Loucy (cell line): ENCODE measurements around the gene ZSWIM9.

Source experiments
- H2AFZ ChIP-seq: fragments of 200-600 bp; sonication (generic); 2 replicates; pipeline ENCODE4 v1.6.0; 2016; ENCODE audit warnings: antibody characterized with exemption, mild to moderate bottlenecking, low read length, moderate library complexity
- H3F3A ChIP-seq: fragments of 200-600 bp; 2 replicates; pipeline ENCODE4 v1.6.0; 2016; ENCODE audit warnings: antibody characterized with exemption, low read depth, mild to moderate bottlenecking
- H3K27me3 ChIP-seq: fragments of 200-600 bp; sonication (generic); 2 replicates; pipeline ENCODE4 v1.6.1; 2014; ENCODE audit warnings: low read length, mild to moderate bottlenecking; ENCODE audit not compliant: insufficient read depth, poor library complexity, severe bottlenecking
- H3K36me3 ChIP-seq: fragments of 200-600 bp; sonication (generic); 2 replicates; pipeline ENCODE4 v1.6.1; 2016; ENCODE audit warnings: low read length; ENCODE audit not compliant: insufficient read depth
- H3K4me1 ChIP-seq: fragments of 200-600 bp; sonication (generic); 2 replicates; pipeline ENCODE4 v1.5.1; 2014; ENCODE audit warnings: low read length, mild to moderate bottlenecking; ENCODE audit not compliant: insufficient read depth, poor library complexity, severe bottlenecking
- H3K4me2 ChIP-seq: fragments of 200-600 bp; sonication (generic); 2 replicates; pipeline ENCODE4 v1.6.0; 2014; ENCODE audit warnings: antibody characterized with exemption, low read length, low read depth, mild to moderate bottlenecking; ENCODE audit not compliant: poor library complexity, severe bottlenecking
- H3K4me3 ChIP-seq: fragments of 200-600 bp; sonication (generic); 2 replicates; pipeline ENCODE4 v1.5.1; 2014; ENCODE audit warnings: low read length, mild to moderate bottlenecking, mixed read lengths; ENCODE audit not compliant: poor library complexity, severe bottlenecking
- H3K79me2 ChIP-seq: fragments of 200-600 bp; sonication (generic); 2 replicates; pipeline ENCODE4 v1.6.1; 2014; ENCODE audit warnings: low read length; ENCODE audit not compliant: insufficient read depth
- H3K9ac ChIP-seq: fragments of 200-600 bp; sonication (generic); 2 replicates; pipeline ENCODE4 v1.6.0; 2014; ENCODE audit warnings: mild to moderate bottlenecking, low read depth, low read length, moderate library complexity; ENCODE audit not compliant: poor library complexity, severe bottlenecking
- H3K9me2 ChIP-seq: fragments of 200-600 bp; sonication (generic); replicated peaks from 2 replicates; pipeline ENCODE4 v1.6.1; 2016; ENCODE audit warnings: low read depth, low read length, mixed read lengths
- H3K9me3 ChIP-seq: fragments of 200-600 bp; sonication (generic); 2 replicates; pipeline ENCODE4 v1.6.1; 2014; ENCODE audit warnings: mild to moderate bottlenecking, antibody characterized with exemption, low read length, low read depth; ENCODE audit not compliant: insufficient read depth
- H4K20me1 ChIP-seq: fragments of 200-600 bp; sonication (generic); 2 replicates; pipeline ENCODE4 v1.6.0; 2014; ENCODE audit warnings: antibody characterized with exemption, low read length, mild to moderate bottlenecking; ENCODE audit not compliant: insufficient read depth, poor library complexity, severe bottlenecking
- CTCF ChIP-seq: fragments of 200-600 bp; sonication (generic); conservative IDR thresholded peaks from 2 replicates; pipeline ENCODE4 v1.5.1; 2014; ENCODE audit warnings: mild to moderate bottlenecking, antibody characterized with exemption, low read length
- EZH2phosphoT487 ChIP-seq: fragments of 200-600 bp; IDR thresholded peaks from 2 replicates; pipeline ENCODE4 v1.6.1; 2018; ENCODE audit warnings: antibody characterized with exemption, mild to moderate bottlenecking, moderate library complexity, borderline replicate concordance

ZSWIM9 gene

GRCh38 chr19:48186015-48186414 lies 15.5 kb downstream of the ZSWIM9 start:
- no peak for TF ChIP-seq CTCF
- no peak for TF ChIP-seq EZH2phosphoT487
- peaks cover 5% of the 10 kb centered on the region; the same call in 1 of the 2 replicates for H3K9me3 ChIP-seq
- no peaks in the 10 kb centered on the region for H4K20me1 ChIP-seq
- H3K4me3 ChIP-seq = no peak overlapping the region
- no peak overlapping the region for H3K4me2 ChIP-seq
- H2AFZ ChIP-seq = no peak overlapping the region
- no peaks in the 10 kb centered on the region for H3K36me3 ChIP-seq
- no peaks in the 10 kb centered on the region for H3F3A ChIP-seq
- H3K27me3 ChIP-seq = no peaks in the 10 kb centered on the region
- no peaks in the 10 kb centered on the region for H3K4me1 ChIP-seq
- H3K79me2 ChIP-seq = no peaks in the 10 kb centered on the region
- H3K9me2 ChIP-seq = no peaks in the 10 kb centered on the region
- H3K9ac ChIP-seq = no peak overlapping the region

- Histone ChIP-seq H2AFZ (no peak overlapping the region), H3K27me3 (no peaks in the 10 kb centered on the region), H3K4me3 (no peak overlapping the region), H3K9ac (no peak overlapping the region), H3K4me1 (no peaks in the 10 kb centered on the region), H3K79me2 (no peaks in the 10 kb centered on the region), H3K36me3 (no peaks in the 10 kb centered on the region), H3K4me2 (no peak overlapping the region), H3K9me3 (peaks cover 1% of the 10 kb centered on the region; the same call in 1 of the 2 replicates), H4K20me1 (no peaks in the 10 kb centered on the region), H3F3A (no peaks in the 10 kb centered on the region), H3K9me2 (no peaks in the 10 kb centered on the region)
- TF ChIP-seq EZH2phosphoT487 = no peak
Observed at GRCh38 chr19:48186541-48186991, 16.1 kb downstream of the ZSWIM9 start.

- Histone ChIP-seq H3K9me2 (no peaks in the 10 kb centered on the region), H3K9me3 (no peaks in the 10 kb centered on the region), H3K4me3 (no peak overlapping the region), H4K20me1 (no peaks in the 10 kb centered on the region), H2AFZ (no peak overlapping the region), H3K36me3 (no peaks in the 10 kb centered on the region), H3K79me2 (no peaks in the 10 kb centered on the region), H3K4me1 (no peaks in the 10 kb centered on the region), H3K4me2 (no peak overlapping the region), H3F3A (no peaks in the 10 kb centered on the region), H3K9ac (no peak overlapping the region), H3K27me3 (no peaks in the 10 kb centered on the region)
- TF ChIP-seq EZH2phosphoT487 (no peak), CTCF (no peak)
Observed at GRCh38 chr19:48190288-48190884, 19.9 kb downstream of the ZSWIM9 start.

GRCh38 chr19:48190885-48191284 lies 20.4 kb downstream of the ZSWIM9 start:
- H3K4me2 ChIP-seq = no peak overlapping the region
- no peaks in the 10 kb centered on the region for H3K9me2 ChIP-seq
- H2AFZ ChIP-seq = no peak overlapping the region
- no peaks in the 10 kb centered on the region for H3F3A ChIP-seq
- no peaks in the 10 kb centered on the region for H3K4me1 ChIP-seq
- no peak overlapping the region for H3K4me3 ChIP-seq
- no peaks in the 10 kb centered on the region for H4K20me1 ChIP-seq
- no peaks in the 10 kb centered on the region for H3K9me3 ChIP-seq
- H3K9ac ChIP-seq = no peak overlapping the region
- no peaks in the 10 kb centered on the region for H3K27me3 ChIP-seq
- no peaks in the 10 kb centered on the region for H3K36me3 ChIP-seq
- no peaks in the 10 kb centered on the region for H3K79me2 ChIP-seq
- no peak for TF ChIP-seq CTCF
- no peak for TF ChIP-seq EZH2phosphoT487
